Measurements from ENCODE around the gene AATK. TPM values are rescaled to one million over a fixed set of nuclear protein-coding genes. Genes with fewer than 3 reads are reported as not detected.

AATK gene
- total and polyA plus RNA-seq, 12 donors = 1.5 to 8.5 (median 6.2) TPM

GRCh38 chr17:81203136-81203535 is 37.1 kb upstream of the AATK start:
- peaks cover 0 to 11% (median 0%) of the 10 kb centered on the region in 9 donors for H3K4me1 ChIP-seq
- peaks cover 0 to 48% (median 0%) of the 10 kb centered on the region in 9 donors for H3K36me3 ChIP-seq
- DNase-seq (no peak), ATAC-seq (no peak)
- no peak overlapping the region for H3K27ac ChIP-seq
- no peaks in the 10 kb centered on the region for H3K27me3 ChIP-seq
- 92 to 97% methylated on average over 20 of the region's 20 CpGs for WGBS, 2 donors
- no peak for TF ChIP-seq CTCF (IDR thresholded peaks at IDR 0.05)
- no peaks in the 10 kb centered on the region for H3K9me3 ChIP-seq
- no peak overlapping the region for H3K4me3 ChIP-seq
- intact Hi-C loops (cut with DNase I) = loop anchor here in 2 of 10 donors (5.0 to 10.0 kb wide), 2 partner anchors 61 to 188 kb away; no protein-coding TSS in a partner anchor

- TF ChIP-seq CTCF (IDR thresholded peaks at IDR 0.05) = no peak
- Histone ChIP-seq H3K27me3 (no peaks in the 10 kb centered on the region), H3K9me3 (no peaks in the 10 kb centered on the region), H3K4me3 (no peak overlapping the region), H3K4me1 (peaks cover 0 to 19% (median 0%) of the 10 kb centered on the region in 9 donors), H3K36me3 (peaks cover 0 to 54% (median 0%) of the 10 kb centered on the region in 9 donors), H3K27ac (no peak overlapping the region)
- WGBS, 2 donors = 95 to 97% methylated on average over 10 of the region's 10 CpGs
- intact Hi-C loops (cut with DNase I) = loop anchor here in 2 of 10 donors (5.0 to 10.0 kb wide), 2 partner anchors 60 to 188 kb away; no protein-coding TSS in a partner anchor
- ATAC-seq = no peak
- DNase-seq = no peak
These were observed 36.3 kb upstream of the AATK start for GRCh38 chr17:81202318-81202717.

- H3K9me3 ChIP-seq = no peaks in the 10 kb centered on the region
- H3K36me3 ChIP-seq = peaks cover 0 to 43% (median 0%) of the 10 kb centered on the region in 9 donors
- H3K27me3 ChIP-seq = no peaks in the 10 kb centered on the region
- no peak overlapping the region for H3K4me3 ChIP-seq
- TF ChIP-seq CTCF (IDR thresholded peaks at IDR 0.05) = peak; percentile 36 to 71 (median 66)
- DNase-seq (peak in 1 of 2 donors; percentile 66), ATAC-seq (peak in 7 of 8 donors; percentile 15 to 70 (median 63))
- intact Hi-C loops (cut with DNase I) = loop anchor here in 5 of 10 donors (1.0 to 10.0 kb wide), 4 partner anchors 58 to 186 kb away; no protein-coding TSS in a partner anchor
- no peak overlapping the region for H3K27ac ChIP-seq
- 78 to 84% methylated on average over 27 of the region's 27 CpGs for WGBS, 2 donors
- H3K4me1 ChIP-seq = peaks cover 0 to 33% (median 9%) of the 10 kb centered on the region in 9 donors
These were observed 34.9 kb upstream of the AATK start for GRCh38 chr17:81200695-81201580.

- intact Hi-C loops (cut with DNase I) = loop anchor here in 5 of 10 donors (1.0 to 10.0 kb wide), 4 partner anchors 57 to 185 kb away; no protein-coding TSS in a partner anchor
- TF ChIP-seq CTCF (IDR thresholded peaks at IDR 0.05) = no peak
- H3K4me1 ChIP-seq = peaks cover 0 to 40% (median 15%) of the 10 kb centered on the region in 9 donors
- no peaks in the 10 kb centered on the region for H3K27me3 ChIP-seq
- H3K4me3 ChIP-seq = no peak overlapping the region
- DNase-seq (no peak), ATAC-seq (no peak)
- peaks cover 0 to 40% (median 0%) of the 10 kb centered on the region in 9 donors for H3K36me3 ChIP-seq
- H3K27ac ChIP-seq = no peak overlapping the region
- 95% methylated on average over 18 of the region's 18 CpGs for WGBS, 2 donors
- H3K9me3 ChIP-seq = no peaks in the 10 kb centered on the region
These were observed 34.2 kb upstream of the AATK start for GRCh38 chr17:81200201-81200600.
